Measurements from ENCODE around the gene ZC3H14.
A peak's percentile ranks its signal among the peaks of the same experiment; 100 is the strongest.

The ZC3H14 gene, protein sequence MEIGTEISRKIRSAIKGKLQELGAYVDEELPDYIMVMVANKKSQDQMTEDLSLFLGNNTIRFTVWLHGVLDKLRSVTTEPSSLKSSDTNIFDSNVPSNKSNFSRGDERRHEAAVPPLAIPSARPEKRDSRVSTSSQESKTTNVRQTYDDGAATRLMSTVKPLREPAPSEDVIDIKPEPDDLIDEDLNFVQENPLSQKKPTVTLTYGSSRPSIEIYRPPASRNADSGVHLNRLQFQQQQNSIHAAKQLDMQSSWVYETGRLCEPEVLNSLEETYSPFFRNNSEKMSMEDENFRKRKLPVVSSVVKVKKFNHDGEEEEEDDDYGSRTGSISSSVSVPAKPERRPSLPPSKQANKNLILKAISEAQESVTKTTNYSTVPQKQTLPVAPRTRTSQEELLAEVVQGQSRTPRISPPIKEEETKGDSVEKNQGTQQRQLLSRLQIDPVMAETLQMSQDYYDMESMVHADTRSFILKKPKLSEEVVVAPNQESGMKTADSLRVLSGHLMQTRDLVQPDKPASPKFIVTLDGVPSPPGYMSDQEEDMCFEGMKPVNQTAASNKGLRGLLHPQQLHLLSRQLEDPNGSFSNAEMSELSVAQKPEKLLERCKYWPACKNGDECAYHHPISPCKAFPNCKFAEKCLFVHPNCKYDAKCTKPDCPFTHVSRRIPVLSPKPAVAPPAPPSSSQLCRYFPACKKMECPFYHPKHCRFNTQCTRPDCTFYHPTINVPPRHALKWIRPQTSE

DNA sequence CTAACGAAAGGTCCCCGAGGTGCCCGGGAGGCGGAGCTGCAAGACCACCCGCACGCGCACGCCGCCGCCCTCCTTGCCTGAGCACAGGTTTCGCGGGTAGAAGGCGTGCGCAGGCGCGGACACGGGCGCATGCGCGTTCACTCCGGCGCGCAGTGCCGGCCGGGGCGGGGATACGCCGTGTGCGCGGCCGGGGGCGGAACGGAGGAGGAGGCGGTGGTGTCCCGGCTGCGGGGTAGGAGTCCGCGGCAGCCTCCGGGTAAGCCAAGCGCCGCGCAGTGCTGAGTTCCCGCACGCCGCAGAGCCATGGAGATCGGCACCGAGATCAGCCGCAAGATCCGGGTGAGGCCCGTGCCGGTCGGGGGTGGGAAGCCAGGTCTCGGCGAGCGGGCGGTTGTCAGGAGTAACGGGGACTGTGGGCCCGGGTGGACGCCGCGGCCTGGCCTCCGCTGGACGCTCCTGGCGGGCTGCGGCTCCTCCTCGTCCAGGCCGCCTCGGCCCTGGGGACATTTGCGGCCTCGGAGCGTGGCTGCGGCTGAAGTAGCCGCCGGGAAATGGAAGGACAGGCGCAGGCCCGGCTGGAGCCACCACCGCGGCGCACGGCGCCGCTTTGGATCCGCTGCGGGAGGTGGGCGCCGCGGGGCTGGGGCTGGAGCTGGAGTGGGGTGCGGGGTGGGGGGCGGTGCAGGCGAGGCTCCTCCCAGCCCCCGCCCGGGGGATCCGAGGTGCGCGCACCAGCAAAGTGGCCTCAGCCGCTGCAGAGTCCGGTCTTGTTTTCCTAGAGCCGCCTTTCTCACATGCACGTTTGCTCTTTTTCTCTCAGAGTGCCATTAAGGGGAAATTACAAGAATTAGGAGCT is at the start of gene ZC3H14:
Gene ZC3H14, plus strand, starts transcription at position 207 of the 856 bp plus-strand sequence. Its CDS starts 97 bp downstream, at position 304.
- TF ChIP-seq FOXM1 (IDR thresholded peaks at IDR 0.05; ENCODE audit: borderline replicate concordance): no peak
- no peak for TF ChIP-seq SP1 (IDR thresholded peaks at IDR 0.05)
- TF ChIP-seq CTBP1 (IDR thresholded peaks at IDR 0.05; ENCODE audit: borderline replicate concordance): 0 out of 2 replicates have a peak, but pooled peaks have one; percentile 14
- TF ChIP-seq SUZ12 (IDR thresholded peaks at IDR 0.05): no peak
- TF ChIP-seq TARDBP (IDR thresholded peaks at IDR 0.05): no peak
- TF ChIP-seq L3MBTL2 (conservative IDR thresholded peaks at IDR 0.05): peak; percentile 77; the same call in 1 of the 2 replicates
- TF ChIP-seq ARNT (IDR thresholded peaks at IDR 0.05): no peak
- DNase-seq (ENCODE audit: extremely low spot score): peak; percentile 93
- ChIA-PET POLR2A (interaction anchor here (1.0 to 1.6 kb wide), 3 partner anchors 9 to 68 kb away, joined by 3 to 4 read pairs (median 3); no protein-coding TSS in a partner anchor), CTCF (no interaction called here)

GRCh38 chr14:88515499-88516221 is 47.2 kb upstream of the ZC3H14 start:
- DNase-seq (ENCODE audit: extremely low spot score): no peak
- no peak for TF ChIP-seq L3MBTL2 (conservative IDR thresholded peaks at IDR 0.05)
- no peak for TF ChIP-seq SUZ12 (IDR thresholded peaks at IDR 0.05)
- ChIA-PET CTCF (interaction anchor here (0.6 kb wide), 1 partner anchor 26 kb away, joined by 3 read pairs; no protein-coding TSS in a partner anchor), POLR2A (no interaction called here)

GRCh38 chr14:88516861-88517357 is 45.9 kb upstream of the ZC3H14 start:
- ChIA-PET POLR2A (no interaction called here), CTCF (no interaction called here)
- TF ChIP-seq LEF1 (IDR thresholded peaks at IDR 0.05; ENCODE audit: borderline replicate concordance): no peak
- no peak for TF ChIP-seq PKNOX1 (IDR thresholded peaks at IDR 0.05)
- no peak for TF ChIP-seq ZNF384 (IDR thresholded peaks at IDR 0.05)
- TF ChIP-seq TARDBP (IDR thresholded peaks at IDR 0.05): no peak
- no peak for TF ChIP-seq FOXK2 (IDR thresholded peaks at IDR 0.05)
- no peak for TF ChIP-seq SP1 (IDR thresholded peaks at IDR 0.05)
- TF ChIP-seq FOXA1 (IDR thresholded peaks at IDR 0.05): no peak
- TF ChIP-seq BHLHE40 (IDR thresholded peaks at IDR 0.05; ENCODE audit: borderline replicate concordance): no peak
- no peak for DNase-seq (ENCODE audit: extremely low spot score)

DNA sequence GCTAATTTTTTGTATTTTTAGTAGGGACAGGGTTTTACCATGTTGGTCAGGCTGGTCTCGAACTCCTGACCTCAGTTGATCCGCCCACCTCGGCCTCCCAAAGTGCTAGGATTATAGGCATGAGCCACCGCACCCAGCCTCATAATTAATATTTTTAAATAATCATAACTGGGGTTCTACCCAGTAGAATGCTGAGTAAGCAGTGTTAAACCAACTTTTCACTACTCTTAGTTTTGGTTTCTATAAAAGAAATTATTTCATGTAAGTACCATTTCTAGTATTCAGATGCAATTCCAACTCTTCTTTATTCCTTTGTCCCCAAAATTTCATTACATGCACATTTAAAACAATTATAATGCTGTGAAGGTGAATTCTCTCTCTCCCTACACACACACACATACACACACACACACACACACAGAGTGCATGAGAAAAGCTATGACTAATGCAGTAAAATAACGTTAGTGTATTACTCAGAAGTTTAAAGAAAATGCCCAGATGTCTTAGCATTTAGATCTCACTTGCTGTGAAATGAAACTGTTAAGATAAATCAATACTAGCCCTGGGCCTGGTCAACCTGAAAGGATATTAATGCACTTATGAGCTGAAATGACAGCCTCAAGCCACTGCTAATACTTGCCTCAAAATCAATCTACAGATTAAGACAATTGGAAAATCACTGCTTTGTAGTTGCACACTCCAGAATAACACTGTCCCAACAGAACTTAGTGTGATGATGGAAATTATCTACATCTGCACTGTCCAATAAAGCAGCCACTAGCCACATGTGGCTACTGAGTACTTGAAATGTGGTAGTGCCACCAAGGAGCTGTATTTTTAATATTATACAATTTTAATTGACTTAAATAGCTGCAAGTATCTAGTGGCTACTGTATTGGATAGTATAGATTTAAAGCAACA is 44.0 kb upstream of the ZC3H14 start:
- ChIA-PET CTCF (interaction anchor here (0.5 kb wide), 1 partner anchor 29 kb away, joined by 4 read pairs; no protein-coding TSS in a partner anchor), POLR2A (no interaction called here)
- no peak for TF ChIP-seq TARDBP (IDR thresholded peaks at IDR 0.05)
- no peak for TF ChIP-seq ARNT (IDR thresholded peaks at IDR 0.05)
- no peak for TF ChIP-seq ZNF384 (IDR thresholded peaks at IDR 0.05)
- no peak for TF ChIP-seq ELF4 (IDR thresholded peaks at IDR 0.05)
- no peak for TF ChIP-seq PKNOX1 (IDR thresholded peaks at IDR 0.05)
- no peak for DNase-seq (ENCODE audit: extremely low spot score)

DNA sequence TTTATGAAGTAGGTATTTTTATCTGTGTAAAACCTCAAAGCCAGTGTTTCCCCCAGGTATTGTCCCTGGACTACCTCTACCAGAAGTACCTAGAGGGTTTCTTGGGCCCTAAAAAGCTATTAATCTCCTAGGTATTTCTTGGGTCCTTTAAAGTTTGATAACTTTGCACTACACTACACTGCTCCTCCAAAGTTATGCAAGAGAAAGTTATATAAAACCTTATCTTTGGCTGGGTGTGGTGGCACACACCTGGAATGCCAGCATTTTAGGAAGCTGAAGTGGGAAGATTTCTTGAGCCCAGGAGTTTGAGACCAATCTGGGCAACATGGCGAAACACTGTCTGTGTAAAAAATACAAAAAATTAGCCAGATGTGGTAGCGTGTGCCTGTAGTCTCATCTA is 42.9 kb upstream of the ZC3H14 start:
- POLR2A ChIA-PET: no interaction called here
- CTCF ChIA-PET: no interaction called here
- no peak for DNase-seq (ENCODE audit: extremely low spot score)
- TF ChIP-seq CTBP1 (IDR thresholded peaks at IDR 0.05; ENCODE audit: borderline replicate concordance) (no peak), ARNT (IDR thresholded peaks at IDR 0.05) (no peak), LEF1 (IDR thresholded peaks at IDR 0.05; ENCODE audit: borderline replicate concordance) (no peak), FOXK2 (IDR thresholded peaks at IDR 0.05) (no peak), FOXM1 (IDR thresholded peaks at IDR 0.05; ENCODE audit: borderline replicate concordance) (no peak), SP1 (IDR thresholded peaks at IDR 0.05) (no peak), ELF4 (IDR thresholded peaks at IDR 0.05) (no peak), L3MBTL2 (conservative IDR thresholded peaks at IDR 0.05) (no peak)

- DNase-seq (ENCODE audit: extremely low spot score): no peak
- ChIA-PET CTCF (interaction anchor here (0.6 kb wide), 1 partner anchor 776 kb away, joined by 4 read pairs; no protein-coding TSS in a partner anchor), POLR2A (no interaction called here)
- TF ChIP-seq L3MBTL2 (conservative IDR thresholded peaks at IDR 0.05) (no peak), FOXM1 (IDR thresholded peaks at IDR 0.05; ENCODE audit: borderline replicate concordance) (no peak), TARDBP (IDR thresholded peaks at IDR 0.05) (no peak), BHLHE40 (IDR thresholded peaks at IDR 0.05; ENCODE audit: borderline replicate concordance) (no peak), ZNF384 (IDR thresholded peaks at IDR 0.05) (no peak), HDGF (IDR thresholded peaks at IDR 0.05; ENCODE audit: borderline replicate concordance) (no peak), LEF1 (IDR thresholded peaks at IDR 0.05; ENCODE audit: borderline replicate concordance) (no peak), NFRKB (IDR thresholded peaks at IDR 0.05) (no peak), SP1 (IDR thresholded peaks at IDR 0.05) (no peak), FOXK2 (IDR thresholded peaks at IDR 0.05) (no peak), ELF4 (IDR thresholded peaks at IDR 0.05) (no peak), FOXA1 (IDR thresholded peaks at IDR 0.05) (no peak)
These were observed 41.0 kb upstream of the ZC3H14 start for GRCh38 chr14:88521818-88522217.
